Umbilical cord (tissue), 2 donors: ENCODE measurements around the gene FYTTD1. TPM values are rescaled to one million over a fixed set of nuclear protein-coding genes. Genes with fewer than 3 reads are reported as not detected.

Experiments used
- DNase-seq: peaks from one replicate; pipeline ENCODE4 v3.0.0-alpha.2; 2015; ENCODE audit warnings: low spot score
- total RNA-seq: library from RNA; depleted of rRNA; stranded (reverse); fragments of >200 nt; gene quantifications from one replicate; pipeline ENCODE4 v1.2.3, GENCODE V29; 2014; ENCODE audit warnings: low replicate concordance; ENCODE audit not compliant: insufficient read depth

FYTTD1 gene
- total RNA-seq, 1 donor from 2014 or later = 150 TPM

- no peak for DNase-seq
Measured at GRCh38 chr3:197737319-197737649, 12.4 kb upstream of the FYTTD1 start.

GRCh38 chr3:197737749-197738462 is 11.8 kb upstream of the FYTTD1 start:
- no peak for DNase-seq

DNA sequence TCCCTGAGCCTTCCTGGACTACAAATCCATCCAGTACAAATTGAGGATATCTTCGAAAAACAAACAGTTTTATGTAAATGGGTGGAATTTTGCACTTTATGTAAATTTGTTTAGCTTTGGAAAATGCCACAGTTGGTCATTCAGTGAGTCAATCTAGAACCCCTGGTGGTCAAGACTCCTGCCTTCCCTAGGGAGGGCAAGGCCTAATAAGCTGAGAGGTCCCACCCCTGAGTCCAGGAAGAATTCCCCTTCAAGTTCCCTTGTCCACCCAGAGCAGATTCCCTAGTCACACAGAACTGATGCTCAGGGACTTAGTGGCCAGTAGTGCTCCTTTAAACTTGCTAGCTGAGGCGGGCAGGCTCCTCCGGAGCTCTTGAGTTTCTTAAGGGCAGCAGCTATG is 6.9 kb upstream of the FYTTD1 start:
- no peak for DNase-seq

GRCh38 chr3:197746209-197746608 is 3.5 kb upstream of the FYTTD1 start:
- no peak for DNase-seq

GRCh38 chr3:197746801-197747237 is 2.9 kb upstream of the FYTTD1 start:
- no peak for DNase-seq

DNA sequence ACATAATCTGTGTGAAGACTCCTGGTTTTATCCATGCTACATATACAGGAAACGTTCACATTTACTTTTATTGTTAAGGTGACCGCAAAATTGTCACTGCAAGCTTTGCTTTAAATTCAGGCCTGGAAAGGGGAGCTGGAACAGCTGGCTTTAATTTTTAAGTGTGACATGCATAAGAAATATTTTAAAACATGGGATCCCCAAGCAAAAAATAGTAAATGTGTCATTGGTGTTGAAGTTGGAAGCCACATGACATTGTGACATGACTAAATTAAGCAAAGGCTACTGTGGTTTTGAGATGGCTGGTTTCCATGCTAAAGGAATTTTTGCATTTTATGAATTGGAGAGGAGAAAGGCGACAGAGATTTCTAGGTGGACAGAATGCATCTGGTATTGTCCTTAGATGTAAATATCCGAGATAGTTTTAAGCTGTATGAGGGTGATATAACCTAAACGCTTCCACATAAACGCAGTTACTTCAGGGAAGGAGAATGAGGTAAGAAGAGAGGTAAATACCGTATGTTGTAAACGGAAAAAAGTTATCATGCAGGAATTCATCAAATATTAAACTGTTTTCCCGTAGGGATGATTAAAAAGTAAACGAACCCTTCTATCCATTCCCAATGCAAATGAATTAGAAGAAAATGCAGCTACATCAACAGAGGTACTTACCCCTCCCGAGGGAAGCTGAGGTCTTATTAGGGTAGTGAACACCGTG is 927 bp upstream of the FYTTD1 start:
- no peak for DNase-seq

DNA sequence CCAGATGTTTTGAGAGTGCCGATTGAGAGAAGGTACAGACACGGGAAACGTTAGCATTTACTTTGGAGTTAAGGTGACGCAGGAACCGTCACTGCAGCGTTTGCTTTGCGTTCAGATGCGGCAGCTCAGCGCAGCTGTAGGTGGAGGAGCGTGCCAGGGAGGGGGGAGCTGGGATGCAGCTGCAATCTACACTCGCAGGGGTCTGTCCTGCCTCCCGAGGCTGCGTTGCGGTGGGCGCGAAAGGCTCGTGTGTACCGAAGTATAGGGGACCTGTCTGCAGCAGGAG is 425 bp upstream of the FYTTD1 start:
- DNase-seq = no peak

DNA sequence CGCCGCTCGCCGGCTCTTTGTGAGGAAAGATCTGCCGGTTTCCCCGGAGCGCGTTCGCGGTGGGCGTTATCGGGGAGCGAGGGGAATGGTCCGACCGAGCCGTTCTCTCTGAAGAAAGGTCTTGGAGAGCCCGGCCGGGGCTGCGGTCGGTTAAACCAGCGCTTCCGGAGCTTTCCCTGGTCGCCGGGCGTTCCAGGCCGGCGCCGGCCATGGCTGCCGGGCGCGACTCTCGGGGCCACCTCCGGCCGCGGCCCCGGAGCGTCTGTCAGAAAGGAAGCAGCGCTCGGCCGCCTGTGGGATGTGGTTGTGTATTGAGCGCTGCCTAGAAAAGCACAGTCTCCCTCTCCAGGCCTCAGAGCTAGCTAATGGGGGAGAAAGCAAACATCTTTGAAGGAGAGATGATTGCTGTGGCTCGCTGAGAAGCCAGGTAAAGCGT is 731 bp downstream of the FYTTD1 start:
- DNase-seq = peak; percentile 73

DNA sequence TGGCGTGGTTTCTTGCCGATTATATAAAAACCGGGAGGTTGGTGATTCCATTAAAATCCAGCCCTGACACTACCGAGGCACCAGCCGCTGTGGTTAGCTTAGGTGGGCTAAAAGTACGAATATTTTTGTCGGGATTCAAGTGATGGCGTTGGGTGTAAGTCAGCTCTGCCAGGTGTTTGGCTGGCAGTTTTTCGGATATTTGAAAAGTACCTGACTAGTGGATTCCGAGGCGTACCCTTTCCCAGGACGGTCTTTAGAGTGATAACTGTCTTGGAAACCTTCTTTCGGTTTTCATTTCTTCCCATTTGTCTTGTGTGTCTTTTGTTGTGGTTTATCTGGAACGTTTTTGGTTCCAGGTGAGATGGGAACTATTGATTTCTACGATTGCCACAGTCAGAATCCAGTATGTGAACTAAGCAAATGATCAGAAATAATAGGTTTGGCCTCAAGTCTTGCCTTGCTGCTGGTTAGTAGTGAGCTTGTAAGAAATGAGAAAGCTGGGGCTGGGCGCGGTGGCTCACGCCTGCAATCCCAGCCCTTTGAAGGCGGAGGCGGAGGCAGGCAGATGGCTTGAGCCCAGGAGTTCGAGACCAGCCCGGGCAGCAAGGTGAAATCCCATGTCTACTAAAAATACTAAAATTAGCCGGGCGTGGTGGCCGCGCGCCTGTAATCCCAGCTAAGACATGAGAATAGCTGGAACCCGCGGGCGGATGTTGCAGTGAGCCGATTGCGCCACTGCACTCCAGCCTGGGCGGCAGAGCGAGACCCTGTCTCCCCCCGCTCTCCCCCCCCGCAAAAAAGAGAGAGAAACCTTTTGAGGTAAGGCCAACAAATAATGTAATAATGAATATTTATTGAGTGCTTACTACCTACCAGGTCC is 1.4 kb downstream of the FYTTD1 start:
- peak; percentile 48 for DNase-seq

- no peak for DNase-seq
Measured at GRCh38 chr3:197752107-197752506, 2.4 kb downstream of the FYTTD1 start.

DNA sequence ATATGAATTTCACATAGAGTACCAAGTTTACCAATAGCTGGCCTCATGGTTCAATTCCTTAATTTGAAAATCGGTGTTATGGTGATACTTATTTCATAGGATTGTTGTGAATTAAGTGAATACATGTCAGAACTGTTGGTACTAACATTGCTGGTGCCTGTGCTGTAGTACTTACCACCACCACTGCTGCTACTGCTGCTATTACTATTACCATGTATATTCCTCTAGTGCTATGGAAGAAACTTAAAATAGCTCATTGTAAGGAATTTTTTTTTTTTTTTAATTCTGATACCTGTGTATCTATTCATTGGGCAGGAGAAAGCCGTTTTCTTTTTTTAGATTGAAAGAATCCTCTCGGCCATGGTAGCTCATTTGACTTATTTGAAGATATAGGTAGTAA is 3.6 kb downstream of the FYTTD1 start:
- DNase-seq = no peak

DNA sequence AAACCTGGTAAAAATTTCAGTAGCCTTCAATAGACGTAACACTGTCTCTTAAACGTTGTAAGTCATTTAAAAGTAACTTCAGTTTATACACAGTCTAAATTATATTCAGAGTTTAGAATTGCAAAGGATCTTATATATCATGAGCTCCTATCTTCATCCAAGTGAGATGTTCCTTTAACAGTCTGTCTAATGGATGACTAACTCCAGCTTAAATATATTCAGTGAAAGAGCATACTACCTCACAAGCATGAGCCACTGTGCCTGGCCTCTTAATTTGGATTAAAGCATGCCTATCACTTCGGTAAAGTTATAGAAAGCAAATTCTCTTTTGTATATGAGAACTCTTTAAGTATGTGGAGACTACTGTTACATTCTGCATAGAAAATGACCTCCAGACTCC is 7.0 kb downstream of the FYTTD1 start:
- DNase-seq = no peak

- DNase-seq = no peak
Measured at GRCh38 chr3:197758512-197758911, 8.8 kb downstream of the FYTTD1 start.

DNA sequence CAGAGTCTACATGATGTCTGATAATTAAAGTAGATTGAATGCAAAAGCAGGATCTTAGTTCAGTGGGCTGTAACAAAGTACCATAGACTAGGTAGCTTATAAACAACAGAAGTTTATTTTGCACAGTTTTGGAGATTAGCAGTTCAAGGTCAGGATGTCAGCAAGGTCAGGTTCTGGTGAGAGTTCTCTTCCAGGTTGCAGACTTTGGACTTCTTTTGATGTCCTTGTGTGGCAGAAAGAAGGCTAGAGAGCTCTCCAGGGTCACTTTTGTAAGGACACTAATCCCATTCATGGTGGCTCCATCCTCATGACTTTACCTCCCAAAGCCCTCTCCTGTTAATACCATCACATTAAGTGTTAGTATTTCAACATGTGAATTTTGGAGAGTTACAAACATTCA is 12.1 kb downstream of the FYTTD1 start:
- no peak for DNase-seq

GRCh38 chr3:197775317-197775716 is 25.6 kb downstream of the FYTTD1 start:
- DNase-seq = no peak

GRCh38 chr3:197782230-197782629 is 32.5 kb downstream of the FYTTD1 start:
- no peak for DNase-seq

GRCh38 chr3:197784019-197784585 is 34.4 kb downstream of the FYTTD1 start:
- DNase-seq = no peak

- DNase-seq = no peak
Measured at GRCh38 chr3:197787412-197787811, 37.7 kb downstream of the FYTTD1 start.

DNA sequence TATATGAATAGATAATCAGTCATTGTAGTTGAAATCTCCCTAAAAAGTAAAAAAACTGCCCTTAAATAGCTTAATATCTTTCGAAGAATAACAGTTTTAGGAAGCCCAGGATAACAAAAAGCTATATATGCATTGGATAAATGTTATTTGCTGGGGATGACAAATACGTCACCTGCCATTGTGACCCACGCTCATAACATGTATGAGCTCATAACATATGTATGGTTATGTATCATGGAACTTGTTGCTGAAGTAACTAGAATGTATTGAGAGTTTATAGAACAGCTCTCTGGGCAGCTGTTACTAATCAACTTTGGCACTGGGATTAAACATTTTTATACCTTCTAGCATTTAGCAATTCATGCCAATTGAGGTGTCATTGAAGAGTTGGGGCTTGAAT is 39.6 kb downstream of the FYTTD1 start:
- DNase-seq = no peak

- DNase-seq = no peak
Measured at GRCh38 chr3:197790033-197790432, 40.4 kb downstream of the FYTTD1 start.

GRCh38 chr3:197791113-197791891 is 41.6 kb downstream of the FYTTD1 start, which contains the start of gene LRCH3:
Gene LRCH3, plus strand, starts transcription at chr3:197791254. Its CDS starts 25 bp downstream, at chr3:197791279.
- DNase-seq = peak; percentile 91
